HUDEP-2 (cell line): Measurements from ENCODE around the gene CLC.
"Not testable (repeated sequence)": the region's sequence is repeated elsewhere in the genome, so short reads cannot be mapped to it uniquely, and the experiment has no call there.

Experiments
- DNase-seq, 76 experiments: peaks; one replicate each; lab custom pipeline; 2025; ENCODE audit not compliant: unreplicated experiment in 76 of 76; lab: John Stamatoyannopoulos, UW

CLC gene

DNA sequence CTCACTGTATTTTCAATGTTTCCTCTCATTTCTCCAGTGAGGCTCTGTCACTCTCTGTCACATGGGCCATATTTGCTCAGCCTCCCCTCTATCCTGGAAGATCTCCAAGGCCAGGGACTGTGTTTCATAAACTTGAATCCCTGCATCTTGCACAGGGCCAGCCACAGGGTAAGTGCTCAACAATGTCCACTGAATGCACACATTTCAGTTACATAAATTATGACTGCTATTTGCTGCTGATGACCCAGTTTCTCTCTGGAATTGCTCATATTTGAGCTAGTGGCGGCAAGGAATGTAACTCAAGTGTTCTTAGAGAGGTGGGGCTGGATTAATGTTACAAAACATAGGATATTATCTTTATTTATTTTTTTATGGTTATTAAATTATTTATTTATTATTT lies 6.1 kb downstream of the CLC start:
- no peak for DNase-seq

DNA sequence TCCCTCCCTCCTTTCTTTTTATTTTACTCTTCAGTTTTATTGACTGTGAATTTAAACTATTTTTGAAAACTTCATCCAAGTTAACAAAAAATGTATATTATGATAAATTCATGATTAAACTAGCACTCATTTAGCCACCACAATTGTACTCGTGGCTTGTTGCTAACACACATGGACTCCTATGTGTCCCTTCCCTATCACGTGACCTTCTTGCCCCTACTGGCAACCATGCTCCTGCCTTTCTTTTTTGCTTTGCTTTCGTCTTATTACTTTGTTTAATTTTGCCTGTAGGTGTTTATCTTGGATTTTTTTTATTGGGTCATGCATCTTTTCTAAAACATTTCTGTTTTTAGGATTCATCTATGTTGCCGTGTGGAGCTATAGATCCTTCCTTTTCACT lies 8.2 kb downstream of the CLC start:
- DNase-seq = no peak

DNA sequence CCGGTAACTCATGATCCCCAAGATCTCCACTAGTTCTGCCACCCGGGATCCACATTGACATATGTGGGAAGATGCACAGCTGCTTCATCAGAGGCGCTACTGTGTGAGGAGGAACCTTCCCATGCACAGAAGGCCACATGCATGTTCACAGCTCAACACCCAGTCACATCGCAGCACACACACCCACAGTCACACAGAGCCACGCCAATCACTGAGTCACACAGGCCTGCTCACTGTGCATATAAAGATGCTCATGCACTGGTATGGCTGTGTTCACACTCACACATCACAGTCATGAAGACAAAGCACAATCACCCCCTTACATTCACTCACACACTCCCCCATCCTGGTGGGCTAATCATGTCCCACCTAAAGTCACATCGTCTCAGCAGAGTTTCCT lies 9.8 kb downstream of the CLC start:
- no peak for DNase-seq

DNA sequence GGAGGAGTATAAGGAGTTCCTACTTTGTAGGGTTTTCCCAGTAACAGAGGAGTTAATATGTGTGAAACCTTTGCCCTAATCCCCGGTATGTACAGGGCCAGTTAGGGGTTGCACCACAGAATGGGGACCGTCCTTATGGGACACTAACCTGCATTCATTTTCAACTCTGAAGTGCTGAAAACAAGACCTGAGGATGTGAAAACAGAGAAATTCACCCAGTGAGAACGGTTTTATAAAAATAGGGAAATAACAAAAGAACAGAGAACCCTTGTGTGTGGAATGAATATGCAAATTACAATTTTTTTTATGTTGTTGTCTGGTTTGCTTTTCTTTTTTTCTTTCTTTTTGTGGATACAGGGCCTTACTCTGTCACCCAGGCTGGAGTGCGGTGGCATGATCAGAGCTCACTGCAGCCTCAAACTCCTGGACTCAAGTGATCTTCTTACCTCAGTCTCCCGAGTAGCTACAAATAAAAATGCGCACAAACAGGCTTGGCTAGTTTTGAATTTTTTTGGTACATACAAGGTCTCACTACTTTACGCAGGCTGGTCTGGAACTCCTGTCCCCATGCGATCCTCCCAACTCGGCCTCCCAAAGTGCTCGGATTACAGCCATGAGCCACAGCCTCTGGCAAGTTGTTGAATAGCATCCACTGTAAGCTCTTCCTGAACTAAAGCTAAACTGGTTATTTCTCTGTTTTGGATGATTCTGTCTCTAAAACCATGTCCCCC lies 10.6 kb downstream of the CLC start:
- DNase-seq = no peak

DNA sequence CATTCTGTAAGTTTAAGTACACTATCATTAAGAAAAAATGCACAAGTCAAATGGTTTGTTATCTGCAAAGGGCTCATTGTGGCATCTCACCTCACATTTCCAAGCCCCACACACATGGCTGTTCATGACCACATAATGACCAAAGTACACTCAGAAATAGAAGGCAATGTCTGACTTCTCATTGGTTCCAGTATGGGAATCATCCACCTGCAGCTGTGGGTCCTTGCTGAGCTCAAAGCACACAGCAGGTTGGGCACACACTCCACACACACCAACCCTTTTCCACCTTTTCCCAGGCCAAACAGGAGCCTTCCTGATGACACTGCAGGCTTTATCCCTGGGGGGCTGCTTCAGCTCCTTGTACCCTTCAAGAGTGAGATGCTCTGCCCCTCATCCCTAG lies 11.8 kb downstream of the CLC start:
- no peak for DNase-seq

DNA sequence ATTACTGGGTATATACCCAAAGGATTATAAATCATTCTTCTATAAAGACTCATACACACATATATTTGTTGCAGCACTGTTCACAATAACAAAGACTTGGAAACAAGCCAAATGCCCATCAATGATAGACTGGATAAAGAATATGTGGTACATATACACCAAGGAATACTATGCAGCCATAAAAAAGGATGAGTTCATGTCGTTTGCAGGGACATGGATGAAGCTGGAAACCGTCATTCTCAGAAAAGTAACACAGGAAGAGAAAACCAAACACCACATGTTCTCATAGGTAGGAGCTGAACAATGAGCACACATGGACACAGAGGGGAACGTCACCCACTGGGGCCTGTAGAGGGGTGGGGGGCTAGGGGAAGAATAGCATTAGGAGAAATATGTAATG lies 17.7 kb downstream of the CLC start:
- DNase-seq = not testable (repeated sequence)

DNA sequence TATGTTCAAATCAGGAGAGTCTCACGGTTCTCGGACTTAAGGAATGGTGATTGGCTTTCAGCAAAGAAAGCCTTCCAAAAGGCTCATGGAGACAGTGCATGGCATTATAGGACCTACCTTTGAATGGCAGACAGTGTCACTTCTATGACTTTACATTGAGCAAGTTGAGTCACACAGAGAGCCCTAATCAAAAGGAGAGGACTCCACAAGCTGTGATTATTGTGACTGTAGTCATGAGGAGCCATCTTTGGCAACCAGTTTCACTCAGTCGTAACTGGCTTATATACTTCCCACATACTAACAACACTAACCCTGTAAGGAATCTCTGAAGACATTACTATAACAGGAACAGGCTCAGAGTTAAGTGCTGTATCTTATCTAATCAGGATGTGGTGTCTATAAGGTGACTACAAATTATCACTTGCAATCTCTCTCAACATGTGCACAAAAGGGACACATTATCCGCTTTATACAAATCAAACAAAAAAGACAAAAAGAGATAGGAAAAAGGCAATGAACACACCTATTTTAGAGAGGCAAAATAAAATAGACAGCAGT lies 27.4 kb downstream of the CLC start:
- no peak for DNase-seq

DNA sequence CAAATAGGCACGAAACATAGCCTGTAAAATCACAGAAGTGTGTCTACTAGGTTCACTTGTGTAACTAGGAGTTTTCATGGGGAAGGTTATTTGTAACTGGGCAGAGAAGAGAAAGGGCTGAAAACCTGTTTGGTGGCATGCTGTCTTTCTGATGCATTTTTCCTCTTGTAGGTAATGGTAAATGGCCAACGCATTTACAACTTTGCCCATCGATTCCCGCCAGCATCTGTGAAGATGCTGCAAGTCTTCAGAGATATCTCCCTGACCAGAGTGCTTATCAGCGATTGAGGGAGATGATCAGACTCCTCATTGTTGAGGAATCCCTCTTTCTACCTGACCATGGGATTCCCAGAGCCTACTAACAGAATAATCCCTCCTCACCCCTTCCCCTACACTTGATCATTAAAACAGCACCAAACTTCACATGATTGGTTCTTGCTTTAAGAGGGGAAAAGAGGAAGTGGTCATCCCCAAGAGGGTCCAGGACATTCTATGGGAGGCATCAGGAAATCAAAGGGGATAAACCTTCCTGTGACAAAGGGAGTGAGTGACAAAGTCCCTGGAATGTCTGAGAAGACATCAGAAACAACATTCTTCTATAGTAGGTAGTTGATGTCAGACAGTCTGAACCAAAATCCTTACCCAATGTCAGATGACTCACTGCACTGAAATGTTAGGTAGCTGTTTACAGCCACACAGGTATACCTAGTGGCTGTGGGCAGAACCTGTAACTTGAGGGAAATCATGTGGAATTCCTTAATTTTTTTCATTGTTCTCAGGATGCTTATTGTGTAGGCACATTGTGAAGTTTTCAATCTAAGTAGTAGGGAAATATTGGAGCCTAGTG lies 28.6 kb downstream of the CLC start:
- DNase-seq = no peak

DNA sequence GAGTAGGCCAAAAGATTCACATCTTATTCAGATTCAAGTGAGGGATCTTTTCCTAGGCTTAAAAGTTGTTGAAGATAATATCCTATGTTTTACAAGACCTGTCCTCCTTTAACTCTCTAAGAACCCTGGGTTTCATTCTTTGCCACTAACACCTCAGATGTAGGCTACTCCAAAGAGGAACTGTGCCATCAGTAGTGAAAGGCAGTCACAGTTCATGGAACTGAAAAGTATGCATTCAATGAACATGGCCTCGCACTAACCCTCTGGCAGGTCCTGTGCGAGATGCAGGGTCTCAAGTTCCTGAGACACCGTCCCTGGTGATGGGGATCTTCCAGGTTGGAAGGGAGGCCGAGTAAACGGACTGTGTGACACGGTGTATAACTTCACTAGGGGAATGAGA lies 29.2 kb downstream of the CLC start:
- DNase-seq = no peak

DNA sequence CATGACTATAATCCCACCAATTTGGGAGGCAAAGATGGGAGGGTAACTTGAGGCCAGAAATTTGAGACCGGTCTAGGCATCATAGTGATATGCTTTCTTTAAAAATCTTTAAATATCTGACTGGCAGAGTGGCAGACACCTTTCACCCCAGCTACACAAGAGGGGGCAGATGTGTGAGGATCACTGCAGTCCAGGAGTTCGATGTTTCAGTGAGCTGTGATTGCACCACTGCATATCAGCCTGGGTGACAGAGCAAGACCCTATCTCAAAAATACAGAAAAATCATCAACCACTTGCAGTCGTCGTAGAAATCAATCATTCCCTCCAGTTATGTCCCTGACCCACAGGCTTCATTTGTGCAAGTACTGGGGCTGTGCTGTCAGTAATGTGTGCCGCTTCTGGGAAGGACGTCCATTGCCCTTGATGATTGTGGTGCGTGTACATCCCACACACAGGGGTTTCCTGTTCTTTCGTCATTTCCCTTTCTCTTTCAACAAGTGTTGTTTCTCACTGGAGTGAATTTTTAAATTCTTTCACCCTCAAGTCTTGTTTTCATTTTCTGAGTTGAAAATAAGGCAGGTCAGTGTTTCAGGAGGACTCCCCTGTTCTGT lies 32.1 kb downstream of the CLC start:
- DNase-seq = no peak

DNA sequence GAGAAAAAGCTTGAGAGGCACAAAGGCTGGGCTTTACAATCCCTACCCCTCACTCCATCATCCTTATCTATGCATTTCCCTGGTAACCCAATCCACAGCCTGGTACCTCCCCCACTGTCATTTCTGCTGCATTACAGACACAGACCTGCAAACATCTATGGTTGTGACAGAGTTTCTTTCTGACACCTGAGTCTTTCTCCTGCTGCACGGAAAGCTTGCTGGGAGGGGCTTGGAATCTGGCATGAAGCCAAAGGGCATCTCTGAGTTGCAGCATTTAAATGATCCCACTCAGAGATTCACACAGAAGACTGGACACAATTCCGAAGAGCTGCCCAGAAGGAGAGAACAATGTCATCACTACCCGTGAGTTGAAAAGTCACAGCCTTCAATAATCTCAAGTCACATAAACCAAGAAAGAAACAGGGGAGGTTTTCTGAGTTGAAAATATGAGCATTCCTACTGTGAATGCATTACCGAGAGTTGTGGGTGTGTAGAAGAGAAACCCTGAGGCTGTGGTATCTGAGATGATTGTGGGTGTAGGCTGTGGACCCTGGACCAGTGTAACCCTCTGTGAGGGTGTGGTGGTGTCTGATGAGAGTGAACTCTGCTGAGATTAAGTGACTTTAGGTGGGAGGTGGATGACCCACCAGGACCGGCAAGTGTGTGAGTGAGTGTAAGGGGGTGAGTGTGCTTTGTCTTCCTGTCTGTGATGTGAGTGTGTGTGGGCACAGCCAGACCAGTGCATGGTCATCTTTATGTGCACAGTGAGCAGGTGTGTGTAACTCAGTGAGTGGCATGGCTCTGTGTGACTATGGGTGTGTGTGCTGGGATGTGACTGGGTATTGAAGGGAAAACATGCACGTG lies 33.4 kb downstream of the CLC start, which contains the start of gene LGALS14:
TSS of gene LGALS14 (plus strand) at position 301 of the 864 bp plus-strand sequence. CDS start at position 349, 48 bp downstream.
- DNase-seq = no peak

DNA sequence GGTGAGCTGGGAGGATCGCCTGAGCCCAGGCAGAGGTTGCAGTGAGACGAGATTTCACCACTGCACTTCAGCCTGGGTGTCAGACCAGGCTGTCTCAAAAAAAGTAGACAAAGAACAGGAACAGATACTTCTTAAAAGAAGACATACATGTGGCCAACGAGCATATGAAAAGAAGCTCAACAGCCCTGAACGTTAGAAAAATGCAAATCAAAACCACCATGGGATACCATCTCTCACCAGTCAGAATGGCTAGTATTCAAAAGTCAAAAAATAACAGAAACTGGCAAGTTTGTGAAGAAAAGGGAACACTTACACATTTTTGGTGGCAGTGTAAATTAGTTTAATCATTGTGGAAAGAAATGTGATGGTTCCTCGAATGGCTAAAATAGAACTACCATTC lies 36.5 kb downstream of the CLC start:
- DNase-seq = no peak

DNA sequence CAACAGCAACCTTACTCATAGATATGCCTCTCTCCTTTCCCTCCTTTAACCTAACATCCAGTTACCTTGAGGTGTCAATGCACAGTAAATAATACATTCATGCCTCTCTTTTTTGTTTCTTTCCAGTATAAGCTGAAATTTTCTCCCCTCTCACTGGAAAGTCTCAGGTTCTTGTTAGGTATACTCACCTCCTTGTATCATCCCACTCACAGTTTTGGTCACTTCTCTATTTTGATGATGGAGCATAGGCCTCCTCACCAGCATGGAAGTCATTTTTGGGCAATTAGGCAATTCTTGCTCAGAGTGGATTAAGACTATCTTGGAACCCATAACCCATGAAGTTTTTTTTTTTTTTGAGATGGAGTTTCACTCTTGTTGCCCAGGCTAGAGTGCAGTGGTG lies 39.3 kb downstream of the CLC start:
- DNase-seq = no peak

DNA sequence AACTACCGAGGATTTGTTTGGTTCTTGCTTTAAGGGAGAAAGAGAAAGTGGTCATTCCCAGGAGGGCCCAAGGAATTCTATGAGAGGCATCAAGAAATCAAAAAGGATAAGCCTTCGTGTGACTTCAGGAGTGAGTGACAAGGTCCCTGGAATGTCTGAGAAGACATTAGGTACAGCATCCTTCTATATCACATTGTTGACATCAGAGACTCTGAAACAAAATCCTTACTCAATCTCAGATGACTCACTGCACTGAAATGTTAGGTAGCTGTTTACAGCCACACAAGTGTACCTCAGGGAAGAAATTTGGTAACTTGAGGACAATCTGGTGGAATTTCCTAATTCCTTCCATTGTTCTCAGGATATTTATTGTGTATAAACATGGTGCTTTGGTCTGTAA lies 41.4 kb downstream of the CLC start:
- DNase-seq = no peak

DNA sequence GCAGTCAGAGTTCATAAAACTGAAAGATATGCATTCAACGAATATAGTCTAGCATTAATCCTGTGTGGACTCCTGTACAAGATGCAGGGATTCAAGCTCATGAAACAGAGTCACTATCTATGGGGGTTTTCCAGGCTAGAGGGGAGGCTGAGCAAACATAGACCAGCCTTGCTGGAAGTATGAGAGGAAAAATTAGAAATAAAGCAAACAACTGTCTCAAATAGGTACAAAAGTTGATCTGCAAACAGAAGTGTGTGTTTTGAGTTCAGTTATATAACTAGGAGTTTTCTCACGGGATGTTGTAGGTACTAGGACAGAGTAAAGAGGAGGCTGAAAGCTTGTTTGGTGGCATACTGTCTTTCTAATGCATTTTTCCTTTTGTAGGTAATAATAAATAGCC lies 42.1 kb downstream of the CLC start:
- DNase-seq = no peak

DNA sequence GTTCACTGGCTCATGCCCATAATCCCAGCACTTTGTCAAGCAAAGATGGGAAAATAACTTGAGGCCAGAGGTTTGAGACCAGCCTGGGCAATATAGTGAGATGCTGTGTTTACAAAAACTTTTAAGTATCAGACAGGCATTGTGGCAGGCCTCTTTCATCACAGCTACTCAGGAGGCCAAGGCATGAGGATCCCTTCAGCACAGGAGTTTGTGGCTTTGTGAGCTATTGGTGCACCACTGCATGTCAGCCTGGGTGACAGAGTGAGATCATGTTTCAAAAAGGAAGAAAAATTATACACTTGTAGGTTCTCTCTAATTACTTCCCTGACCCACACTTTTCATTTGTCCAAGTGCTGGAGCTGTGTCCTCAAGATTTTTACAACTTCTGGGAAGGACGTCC lies 45.0 kb downstream of the CLC start:
- no peak for DNase-seq

DNA sequence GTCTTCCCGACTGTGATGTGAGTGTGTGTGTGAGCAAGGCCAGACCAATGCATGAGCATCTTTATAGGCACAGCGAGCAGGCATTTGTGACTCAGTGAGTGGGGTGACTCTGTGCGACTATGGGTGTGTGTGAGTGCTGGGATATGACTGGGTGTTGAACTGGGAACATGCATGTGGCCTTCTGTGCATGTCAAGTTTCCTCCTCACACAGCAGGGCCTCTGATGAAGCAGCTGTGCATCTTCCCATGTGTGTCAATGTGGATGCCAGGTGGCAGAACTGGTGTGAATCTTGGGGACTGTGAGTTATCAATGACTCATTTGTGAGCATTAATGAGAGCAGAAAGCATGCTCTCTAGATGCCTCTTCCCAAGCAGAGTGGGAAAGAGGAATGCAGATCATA lies 45.7 kb downstream of the CLC start:
- no peak for DNase-seq

DNA sequence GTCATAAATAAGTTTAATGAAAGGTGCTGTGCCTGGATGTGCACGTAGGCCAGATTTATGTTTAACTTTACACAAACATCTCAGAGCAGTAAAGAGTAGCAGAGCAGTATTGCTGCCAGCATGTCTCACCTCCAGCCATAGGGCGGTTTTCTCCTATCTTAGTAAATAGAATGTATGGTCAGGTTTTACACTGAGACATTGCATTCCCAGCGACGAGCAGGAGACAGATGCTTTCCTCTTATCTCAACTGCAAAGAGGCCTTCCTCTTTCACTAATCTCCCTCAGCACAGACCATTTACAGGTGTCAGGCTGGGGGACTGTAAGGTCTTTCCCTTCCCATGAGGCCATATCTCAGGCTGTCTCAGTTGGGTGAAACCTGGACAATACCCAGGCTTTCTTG lies 49.2 kb downstream of the CLC start:
- DNase-seq = not testable (repeated sequence)

DNA sequence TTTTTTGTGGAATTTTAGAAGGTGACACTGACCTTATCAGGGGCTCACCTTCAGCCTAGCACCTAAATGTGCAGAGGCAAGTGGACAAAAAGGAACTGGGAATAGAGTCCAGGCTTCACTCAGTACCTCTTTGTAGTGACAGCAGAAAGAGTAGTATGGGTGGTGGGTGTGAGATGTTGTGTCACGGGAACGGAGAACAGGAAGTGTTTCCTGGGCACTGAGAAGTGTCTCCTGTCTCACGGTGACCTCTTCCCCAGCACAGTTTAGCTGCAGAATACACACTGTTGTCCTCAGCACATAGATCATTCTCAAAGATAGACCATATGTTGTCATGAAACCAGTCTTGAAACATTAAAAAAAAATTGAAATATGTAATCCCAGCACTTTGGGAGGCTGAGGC lies 51.1 kb downstream of the CLC start:
- DNase-seq = no peak

DNA sequence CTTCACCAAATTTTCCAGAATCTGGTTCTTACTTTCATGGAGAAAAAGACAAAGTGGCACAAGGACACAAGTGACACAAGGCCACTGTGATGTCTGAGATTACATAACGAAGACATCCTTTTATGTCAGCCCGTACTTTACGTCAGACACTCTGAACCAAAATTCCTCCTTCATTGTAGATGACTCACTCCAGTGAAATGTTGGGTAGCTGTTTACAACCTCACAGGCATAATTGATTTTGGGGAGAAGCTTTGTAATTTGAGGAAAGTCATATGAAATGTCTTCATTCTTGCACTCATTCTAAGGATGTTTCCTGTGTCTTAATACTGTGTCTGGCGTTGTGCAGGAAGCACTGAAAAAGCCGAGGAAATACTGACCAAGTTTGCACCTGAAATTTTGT lies 53.6 kb downstream of the CLC start:
- DNase-seq = no peak

DNA sequence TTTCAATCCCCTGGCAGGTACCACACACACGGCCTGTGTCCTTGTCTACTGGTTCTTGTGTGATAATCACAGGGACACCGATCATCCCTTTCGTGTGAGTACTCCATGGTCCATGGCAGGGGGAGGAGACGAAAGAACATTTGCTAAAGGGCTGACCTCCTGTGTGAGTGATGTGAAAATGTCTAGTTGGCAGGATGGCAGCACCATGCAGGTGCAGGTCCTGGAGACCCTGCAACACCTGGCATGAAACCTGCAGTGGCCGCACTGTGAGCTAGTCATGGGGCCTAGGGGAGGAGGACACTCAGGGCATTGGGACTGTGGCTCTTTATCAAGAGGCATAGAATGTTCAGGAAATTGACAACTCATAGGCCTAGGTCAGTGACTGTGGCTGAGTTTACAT lies 56.4 kb downstream of the CLC start:
- DNase-seq = no peak
